Measurements from ENCODE around the gene ME3. TPM values are rescaled to one million over a fixed set of nuclear protein-coding genes. Genes with fewer than 3 reads are reported as not detected.

The ME3 gene
- total RNA-seq, 1 experiment from 2014 or later = 70.1 TPM

DNA sequence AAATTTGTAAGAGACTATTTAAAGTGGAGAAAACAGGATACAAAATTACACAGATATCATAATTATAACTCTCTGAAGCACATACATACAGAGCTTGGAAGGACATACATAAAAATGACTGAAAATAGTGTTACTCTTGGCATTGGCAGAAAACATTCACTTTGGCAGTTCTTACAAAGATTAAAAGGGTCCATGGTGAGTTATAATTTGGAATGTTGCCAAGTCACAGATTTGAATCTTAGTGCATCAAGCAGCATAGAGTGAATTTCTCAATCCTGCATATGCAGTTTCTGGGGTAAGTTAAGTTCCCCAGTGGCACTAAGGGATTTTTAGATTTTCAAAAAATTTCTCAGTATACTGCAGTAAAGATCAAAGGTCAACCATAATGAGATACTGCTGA is 181.8 kb downstream of the ME3 start:
- DNase-seq (ENCODE audit: low spot score) = no peak

GRCh38 chr11:86489442-86489841 is 183.0 kb downstream of the ME3 start:
- no peak for DNase-seq (ENCODE audit: low spot score)

GRCh38 chr11:86488553-86488952 is 183.9 kb downstream of the ME3 start:
- DNase-seq (ENCODE audit: low spot score) = no peak

DNA sequence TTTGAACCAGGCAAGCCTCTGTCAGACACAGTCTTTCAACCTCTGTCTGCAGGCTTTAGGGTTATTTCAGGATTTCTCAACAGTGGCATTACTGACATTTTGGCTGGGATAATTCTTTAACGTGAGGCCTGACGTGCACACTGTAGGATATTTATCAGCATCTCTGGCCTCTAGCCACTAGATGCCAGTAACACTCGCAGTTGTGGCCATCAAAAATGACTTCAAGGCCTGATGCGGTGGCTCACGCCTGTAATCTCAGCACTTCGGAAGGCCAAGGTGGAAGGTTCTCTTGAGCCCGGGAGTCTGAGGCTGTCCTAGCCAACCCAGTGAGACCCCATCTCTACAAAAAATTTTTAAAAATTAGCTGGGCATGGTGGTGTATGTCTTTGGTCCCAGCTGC is 184.7 kb downstream of the ME3 start:
- peak; percentile 15 for DNase-seq (ENCODE audit: low spot score)

DNA sequence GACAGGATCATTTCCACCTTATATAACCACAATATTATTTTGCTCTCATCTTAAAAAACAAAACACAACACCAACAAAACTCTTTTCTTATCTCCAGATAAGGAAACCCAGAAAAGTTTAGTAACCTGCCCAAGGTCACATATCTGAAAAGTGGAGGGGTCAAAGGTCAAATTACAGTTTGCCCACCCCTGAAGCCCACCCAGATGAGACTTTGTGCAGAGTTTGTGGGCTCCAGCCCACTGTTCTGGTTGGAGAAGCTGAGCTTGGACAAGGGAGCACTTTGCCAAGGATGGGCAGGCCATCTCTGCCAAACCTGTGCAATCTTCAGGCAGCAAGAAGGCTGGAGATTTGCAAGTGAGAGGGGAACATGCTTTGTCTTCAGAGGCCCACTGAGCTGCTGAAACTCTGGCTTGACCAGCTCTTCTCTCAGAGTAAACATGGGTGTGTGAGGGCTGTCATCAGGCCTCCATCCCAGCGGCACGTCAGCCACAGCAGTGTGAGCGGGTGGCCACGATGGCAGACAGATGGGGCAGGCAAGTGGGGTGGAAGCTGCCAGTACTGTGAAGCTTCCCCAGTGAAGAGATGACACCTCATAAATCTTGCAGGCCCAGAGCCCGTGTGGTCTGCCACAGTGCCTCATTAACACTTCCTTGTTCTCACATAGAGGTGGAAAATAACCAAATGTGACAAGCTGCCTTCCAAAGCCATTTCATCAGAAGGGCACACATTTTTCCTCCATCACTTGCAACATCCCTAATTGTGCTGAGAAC is 186.0 kb downstream of the ME3 start:
- peak; percentile 25 for DNase-seq (ENCODE audit: low spot score)

DNA sequence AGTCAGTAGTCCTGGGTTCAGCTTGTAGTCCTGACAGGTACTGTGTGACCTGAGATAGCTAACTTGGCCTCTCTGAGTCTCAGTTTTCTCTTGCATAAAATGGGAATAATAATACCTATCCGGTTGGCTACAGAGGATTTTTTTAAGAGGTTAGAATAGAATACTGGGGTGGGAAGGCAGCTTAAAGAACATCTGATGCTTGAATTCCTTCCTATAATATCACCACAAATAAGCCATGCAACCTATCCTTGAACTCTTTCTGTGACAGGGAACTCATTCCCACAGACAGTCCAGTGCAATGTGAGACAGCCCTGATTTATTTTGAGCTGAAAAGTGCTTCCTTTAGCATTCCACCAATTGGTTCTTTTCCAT is 187.6 kb downstream of the ME3 start:
- DNase-seq (ENCODE audit: low spot score) = no peak

- DNase-seq (ENCODE audit: low spot score) = peak; percentile 92
Measured at GRCh38 chr11:86483940-86484794, 188.2 kb downstream of the ME3 start.

DNA sequence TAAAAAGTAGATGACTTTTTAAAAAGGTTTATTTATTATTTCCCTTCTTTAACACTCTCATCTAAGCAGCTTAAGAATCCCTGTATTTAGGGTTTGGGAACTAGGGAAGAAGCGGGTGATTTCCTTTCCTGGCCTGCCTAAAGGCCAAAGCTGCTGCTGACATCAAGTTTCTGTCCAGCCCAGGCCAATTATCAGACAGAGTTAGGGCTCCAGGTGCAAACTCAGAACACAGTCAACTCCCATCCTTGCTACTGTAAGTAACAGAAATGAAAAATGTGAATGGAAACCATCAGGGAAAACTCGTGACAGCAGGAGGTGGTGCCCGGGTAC is 188.8 kb downstream of the ME3 start:
- DNase-seq (ENCODE audit: low spot score) = no peak

GRCh38 chr11:86482692-86483091 is 189.7 kb downstream of the ME3 start:
- no peak for DNase-seq (ENCODE audit: low spot score)

DNA sequence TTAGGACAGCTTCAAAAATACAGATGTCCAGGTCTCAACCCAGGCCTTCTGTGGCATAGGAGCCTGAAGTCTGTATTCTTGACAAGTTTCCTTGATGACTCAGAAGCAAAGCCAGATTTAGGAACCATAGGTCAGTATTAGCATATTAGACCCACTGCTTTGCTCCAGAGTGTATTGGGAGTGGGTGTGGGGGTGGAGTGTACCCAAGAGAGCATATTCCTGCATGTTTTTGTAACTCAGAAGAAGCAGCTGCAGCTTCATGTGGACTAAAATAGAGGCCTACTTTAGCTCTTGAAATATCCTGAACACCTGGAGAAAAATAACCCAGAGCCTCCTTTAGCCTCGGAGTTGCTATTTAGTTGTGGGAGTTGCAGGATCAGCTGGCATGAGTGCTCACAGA is 191.0 kb downstream of the ME3 start:
- no peak for DNase-seq (ENCODE audit: low spot score)

DNA sequence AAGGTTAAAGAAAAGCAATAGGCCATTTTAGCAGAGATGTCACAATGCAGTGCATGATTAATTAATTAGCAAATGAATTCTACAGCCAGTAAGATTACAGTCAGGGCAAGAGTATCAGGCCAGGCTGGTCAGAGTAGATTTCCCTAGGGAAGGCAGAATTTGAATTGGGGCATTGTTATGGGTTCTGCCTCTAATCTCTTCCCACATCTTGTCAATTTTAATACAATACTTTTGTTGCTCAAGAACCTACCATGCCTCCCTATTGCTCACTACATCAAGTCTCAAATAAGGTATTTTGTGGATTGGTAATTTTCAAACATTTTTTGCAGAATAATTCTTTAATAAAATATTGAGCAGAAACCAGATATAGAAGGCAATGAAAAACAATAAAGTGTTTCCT is 194.1 kb downstream of the ME3 start:
- no peak for DNase-seq (ENCODE audit: low spot score)

GRCh38 chr11:86477495-86478155 is 194.8 kb downstream of the ME3 start:
- DNase-seq (ENCODE audit: low spot score) = no peak

DNA sequence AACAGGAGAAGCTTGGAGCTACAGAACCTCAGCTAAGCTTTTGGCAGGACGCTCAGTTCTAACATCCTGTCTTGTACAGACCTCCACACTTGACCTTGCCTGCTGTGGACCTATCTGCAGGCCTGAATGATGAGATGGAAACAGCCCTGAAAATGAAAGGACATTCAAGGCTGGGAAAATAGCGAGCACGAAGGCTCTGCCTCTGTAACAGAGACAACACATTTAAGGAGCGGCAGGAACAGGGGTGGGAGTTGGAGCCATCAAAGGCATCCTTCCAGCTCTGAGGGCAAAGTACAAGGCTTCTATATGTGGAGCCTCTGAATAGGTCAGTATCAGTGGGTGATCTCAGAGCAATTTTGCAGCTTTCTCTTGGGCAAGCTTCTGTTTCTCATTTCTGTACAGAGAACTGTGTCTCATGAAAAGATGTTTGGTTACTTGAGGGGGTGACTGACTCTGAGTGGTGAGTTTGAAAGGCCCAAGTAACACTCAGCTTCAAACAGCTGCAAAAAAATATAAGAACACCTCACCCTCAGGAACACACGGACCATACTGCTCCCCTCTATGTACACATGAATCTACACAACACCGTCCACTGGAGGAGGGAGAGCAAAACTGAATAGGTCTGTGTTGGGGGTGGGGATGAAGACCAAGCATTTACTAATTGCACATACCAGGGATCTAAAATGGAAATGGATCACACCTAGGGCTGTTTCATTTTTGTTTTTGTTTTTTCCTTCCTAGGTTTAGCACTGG is 196.1 kb downstream of the ME3 start:
- DNase-seq (ENCODE audit: low spot score) = peak; percentile 65

DNA sequence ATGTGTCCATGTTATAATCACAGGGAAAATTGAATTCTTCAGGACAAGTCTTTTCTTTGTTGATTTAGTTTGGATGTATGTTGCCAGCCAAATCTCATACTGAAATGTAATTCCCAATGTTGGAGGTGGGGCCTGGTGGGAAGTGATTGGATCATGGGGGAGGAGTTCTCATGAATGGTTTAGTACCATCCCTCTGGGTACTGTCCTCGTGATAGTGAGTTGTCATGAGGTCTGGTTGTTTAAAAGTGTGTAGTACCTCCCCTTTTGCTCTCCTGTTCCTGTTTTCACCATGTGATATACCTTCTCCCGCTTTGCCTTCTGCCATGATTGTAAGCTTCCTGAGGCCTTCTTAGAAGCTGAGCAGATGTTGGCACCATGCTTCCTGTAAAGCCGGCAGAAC is 197.4 kb downstream of the ME3 start:
- no peak for DNase-seq (ENCODE audit: low spot score)

DNA sequence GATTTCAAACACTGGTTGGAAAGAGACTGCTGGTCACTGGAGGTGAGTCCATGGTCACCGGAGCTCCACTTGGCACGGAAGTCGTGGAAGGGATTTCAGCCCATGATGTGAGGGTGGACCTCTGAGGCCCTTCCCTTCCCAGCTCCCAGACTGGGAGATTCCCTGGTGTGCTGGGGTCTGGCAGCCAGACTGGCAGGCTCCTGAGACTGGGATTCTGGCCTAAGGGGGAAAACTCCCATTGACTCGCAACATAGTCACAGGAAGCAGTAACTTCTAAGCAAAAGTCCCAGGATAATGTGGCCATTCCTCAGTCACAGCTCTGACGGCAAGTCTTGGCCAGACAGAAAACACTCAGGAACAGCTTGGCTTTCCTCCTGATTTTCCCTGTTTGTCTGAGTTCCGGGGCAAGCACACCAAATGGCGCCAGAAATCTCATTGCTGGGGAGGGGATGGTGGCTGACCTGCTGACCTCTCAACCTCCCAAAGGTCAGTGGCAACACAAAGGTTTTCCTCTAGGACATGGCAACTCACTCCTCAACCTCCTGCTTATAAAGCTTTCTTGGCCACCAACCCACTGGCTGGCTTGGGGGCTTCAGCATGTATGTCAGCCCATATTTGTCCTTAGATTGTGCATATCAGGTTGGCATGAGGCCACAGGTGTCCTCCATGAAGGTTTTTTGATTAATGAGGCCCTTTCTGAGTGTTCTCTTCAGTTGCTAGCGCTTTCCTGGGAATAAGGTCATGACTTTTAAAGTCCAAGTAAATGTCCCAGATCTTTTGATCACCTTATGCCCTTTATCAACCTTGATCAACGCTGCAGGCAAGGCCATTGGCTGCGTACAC is 198.2 kb downstream of the ME3 start:
- DNase-seq (ENCODE audit: low spot score) = no peak

- no peak for DNase-seq (ENCODE audit: low spot score)
Measured at GRCh38 chr11:86469491-86470388, 202.7 kb downstream of the ME3 start.

- DNase-seq (ENCODE audit: low spot score) = no peak
Measured at GRCh38 chr11:86468169-86468568, 204.2 kb downstream of the ME3 start.

- no peak for DNase-seq (ENCODE audit: low spot score)
Measured at GRCh38 chr11:86464509-86465221, 207.8 kb downstream of the ME3 start.

- no peak for DNase-seq (ENCODE audit: low spot score)
Measured at GRCh38 chr11:86463955-86464354, 208.5 kb downstream of the ME3 start.
